Trophoblast cell (in vitro differentiated cells and primary cell): ENCODE data around the gene ACSL1.
A peak's percentile ranks its signal among the peaks of the same experiment; 100 is the strongest.

Experiments
- DNase-seq, 2 donors: peaks; one replicate each; pipeline ENCODE4 v3.0.0-alpha.2; 2016
- H2AFZ ChIP-seq: 2 replicates; pipeline ENCODE4 v1.6.1; 2013; ENCODE audit warnings: low read length, moderate library complexity, mild to moderate bottlenecking; ENCODE audit not compliant: insufficient read depth, poor library complexity
- H2AK5ac ChIP-seq: 2 replicates; pipeline ENCODE4 v1.6.1; 2013; ENCODE audit warnings: mild to moderate bottlenecking, low read length
- H2BK120ac ChIP-seq: 2 replicates; pipeline ENCODE4 v1.6.1; 2013; ENCODE audit warnings: low read length, mild to moderate bottlenecking, moderate library complexity; ENCODE audit not compliant: insufficient read depth, poor library complexity
- H2BK12ac ChIP-seq: 2 replicates; pipeline ENCODE4 v1.6.1; 2013; ENCODE audit warnings: mild to moderate bottlenecking, low read length, moderate library complexity
- H2BK5ac ChIP-seq: 2 replicates; pipeline ENCODE4 v1.6.1; 2013; ENCODE audit warnings: low read length, low read depth, moderate library complexity, mild to moderate bottlenecking; ENCODE audit not compliant: poor library complexity
- H3K14ac ChIP-seq: 2 replicates; pipeline ENCODE4 v1.6.1; 2013; ENCODE audit warnings: mild to moderate bottlenecking, low read length
- H3K18ac ChIP-seq: 2 replicates; pipeline ENCODE4 v1.6.1; 2013; ENCODE audit warnings: mild to moderate bottlenecking, low read length
- H3K23ac ChIP-seq: 2 replicates; pipeline ENCODE4 v1.6.1; 2013; ENCODE audit warnings: low read length
- H3K27ac ChIP-seq: 2 replicates; pipeline ENCODE4 v1.5.1; 2013; ENCODE audit warnings: low read depth, mild to moderate bottlenecking, inconsistent platforms, low read length, moderate library complexity
- H3K27me3 ChIP-seq: 2 replicates; pipeline ENCODE4 v1.6.1; 2013; ENCODE audit warnings: inconsistent platforms, mild to moderate bottlenecking, low read length, moderate library complexity; ENCODE audit not compliant: insufficient read depth
- H3K36me3 ChIP-seq, 2 experiments: 1 replicate in 1 of 2; 2 replicates in 1 of 2; pipeline ENCODE4 v1.6.1; 2013; ENCODE audit warnings: low read length in 2 of 2, mild to moderate bottlenecking in 2 of 2, moderate library complexity in 1 of 2; ENCODE audit not compliant: insufficient read depth in 2 of 2, control insufficient read depth in 1 of 2
- H3K4ac ChIP-seq: 2 replicates; pipeline ENCODE4 v1.6.1; 2013; ENCODE audit warnings: low read depth, mild to moderate bottlenecking, low read length, moderate library complexity
- H3K4me1 ChIP-seq, 2 experiments: 1 replicate in 1 of 2; 2 replicates in 1 of 2; pipeline ENCODE4 v1.6.1; 2013; ENCODE audit warnings: low read length in 2 of 2, mild to moderate bottlenecking in 2 of 2, moderate library complexity in 1 of 2; ENCODE audit not compliant: insufficient read depth in 2 of 2, control insufficient read depth in 1 of 2
- H3K4me2 ChIP-seq: 2 replicates; pipeline ENCODE4 v1.6.1; 2013; ENCODE audit warnings: inconsistent platforms, mild to moderate bottlenecking, low read length, moderate library complexity
- H3K4me3 ChIP-seq: 2 replicates; pipeline ENCODE4 v1.5.1; 2013; ENCODE audit warnings: mild to moderate bottlenecking, low read depth, low read length, inconsistent platforms
- H3K79me1 ChIP-seq: one replicate; pipeline ENCODE4 v1.6.1; 2013; ENCODE audit warnings: low read length
- H3K79me2 ChIP-seq: 2 replicates; pipeline ENCODE4 v1.6.1; 2013; ENCODE audit warnings: low read length, mild to moderate bottlenecking; ENCODE audit not compliant: control insufficient read depth, insufficient read depth, poor library complexity
- H3K9ac ChIP-seq: 2 replicates; pipeline ENCODE4 v1.6.1; 2013; ENCODE audit warnings: mild to moderate bottlenecking, low read length
- H3K9me3 ChIP-seq: 2 replicates; pipeline ENCODE4 v1.6.1; 2013; ENCODE audit warnings: low read depth, mild to moderate bottlenecking, control low read depth, inconsistent platforms, low read length; ENCODE audit not compliant: insufficient read depth
- H4K12ac ChIP-seq: 2 replicates; pipeline ENCODE4 v1.6.1; 2013; ENCODE audit warnings: low read depth, mild to moderate bottlenecking, low read length, moderate library complexity
- H4K8ac ChIP-seq: 2 replicates; pipeline ENCODE4 v1.6.1; 2013; ENCODE audit warnings: low read depth, mild to moderate bottlenecking, low read length, moderate library complexity
- H4K91ac ChIP-seq: one replicate; pipeline ENCODE4 v1.6.1; 2013; ENCODE audit warnings: low read depth, mild to moderate bottlenecking, low read length, moderate library complexity
- WGBS: extraction: QIAGEN DNeasy Blood & Tissue Kit; methylation state at CpG from one replicate; pipeline ENCODE4 v1.1.7; 2013; ENCODE audit warnings: missing lambda C conversion rate; ENCODE audit not compliant: insufficient read length, insufficient coverage; ENCODE audit errors: extremely low coverage; 5-methylcytosine and 5-hydroxymethylcytosine counted together

ACSL1 gene

DNA sequence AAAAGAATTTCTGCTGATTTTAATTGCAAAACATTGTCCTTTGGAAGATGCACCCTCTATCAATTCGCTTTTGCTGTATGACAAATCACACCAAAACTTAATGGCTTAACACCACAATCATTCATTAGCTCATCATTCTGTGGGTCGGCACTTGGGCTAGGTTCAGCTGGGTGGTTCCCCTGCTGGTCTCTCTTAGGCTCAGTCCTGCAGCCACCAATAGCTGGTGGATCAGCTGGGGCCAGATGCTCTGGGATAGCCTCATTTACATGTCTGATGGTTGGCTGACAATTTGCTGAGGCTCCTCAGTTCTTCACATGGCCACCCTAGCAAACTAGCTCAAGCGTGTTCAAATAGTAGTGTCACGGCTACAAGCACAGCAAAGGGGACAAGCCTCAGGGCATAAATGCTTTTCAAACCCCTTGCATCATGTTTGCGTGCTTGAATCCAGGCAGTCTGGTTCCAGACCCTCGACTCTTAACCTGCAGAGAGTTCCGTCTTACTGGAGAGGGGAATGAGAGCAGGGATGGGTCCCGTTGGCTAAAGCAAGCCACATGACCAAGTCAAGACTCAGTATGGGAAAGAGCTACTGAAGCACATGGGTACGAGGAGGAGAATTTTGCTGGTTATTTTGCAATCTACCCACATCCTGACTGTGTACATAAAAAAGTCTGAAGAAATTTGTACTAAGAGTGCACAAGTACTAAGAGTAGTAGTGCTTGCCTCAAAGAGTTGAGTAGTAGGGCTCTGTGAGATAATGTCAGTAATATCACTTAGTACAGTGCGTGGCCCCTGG lies 7.5 kb upstream of the ACSL1 start:
- Histone ChIP-seq H3K9ac (no peak overlapping the region), H3K14ac (no peak overlapping the region), H3K4ac (no peak overlapping the region), H4K12ac (no peak overlapping the region), H3K4me2 (no peak overlapping the region), H3K27ac (no peak overlapping the region), H3K4me1 (no peaks in the 10 kb centered on the region), H3K27me3 (no peaks in the 10 kb centered on the region), H3K4me3 (no peak overlapping the region), H4K91ac (no peak overlapping the region), H2AFZ (no peak overlapping the region), H3K23ac (no peak overlapping the region), H3K79me2 (no peaks in the 10 kb centered on the region), H3K9me3 (no peaks in the 10 kb centered on the region), H2AK5ac (no peak overlapping the region), H2BK12ac (no peak overlapping the region), H3K18ac (no peak overlapping the region), H2BK120ac (no peak overlapping the region), H3K79me1 (no peaks in the 10 kb centered on the region), H3K36me3 (no peaks in the 10 kb centered on the region), H2BK5ac (no peak overlapping the region), H4K8ac (no peak overlapping the region)
- peak; percentile 85 to 95 for DNase-seq
- WGBS, result no CpG with 5 or more reads among the region's 10 CpGs

DNA sequence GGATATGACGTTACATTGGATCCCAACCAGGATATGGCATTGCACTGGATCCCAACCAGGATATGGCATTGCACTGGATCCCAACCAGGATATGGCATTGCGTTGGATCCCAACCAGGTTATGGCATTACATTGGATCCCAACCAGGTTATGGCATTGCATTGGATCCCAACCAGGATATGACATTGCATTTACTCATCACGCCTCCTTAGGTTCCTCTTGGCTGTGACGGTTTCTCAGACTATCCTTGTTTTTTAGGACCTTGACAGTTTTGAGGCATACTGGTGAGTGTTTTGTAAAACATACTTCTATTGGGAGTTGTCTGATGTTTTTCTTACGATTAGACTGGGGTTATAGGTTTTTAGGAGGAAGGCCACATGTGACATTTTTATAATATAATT lies 5.4 kb upstream of the ACSL1 start:
- no peak overlapping the region for H3K14ac ChIP-seq
- H4K8ac ChIP-seq, result no peak overlapping the region
- no peak overlapping the region for H4K91ac ChIP-seq
- H3K79me2 ChIP-seq, result no peaks in the 10 kb centered on the region
- H3K4ac ChIP-seq, result no peak overlapping the region
- H3K27ac ChIP-seq, result no peak overlapping the region
- H3K4me2 ChIP-seq, result no peak overlapping the region
- H4K12ac ChIP-seq, result no peak overlapping the region
- no peaks in the 10 kb centered on the region for H3K36me3 ChIP-seq
- WGBS, result no CpG with 5 or more reads among the region's 5 CpGs
- no peak overlapping the region for H2BK5ac ChIP-seq
- no peak for DNase-seq
- H2AFZ ChIP-seq, result no peak overlapping the region
- H3K79me1 ChIP-seq, result peaks cover 1% of the 10 kb centered on the region
- no peak overlapping the region for H3K9ac ChIP-seq
- no peak overlapping the region for H3K23ac ChIP-seq
- H3K4me3 ChIP-seq, result no peak overlapping the region
- H3K9me3 ChIP-seq, result peaks cover 2% of the 10 kb centered on the region
- peaks cover 9% of the 10 kb centered on the region for H3K27me3 ChIP-seq
- H3K4me1 ChIP-seq, result peaks cover 5% of the 10 kb centered on the region in 2 experiments
- H3K18ac ChIP-seq, result no peak overlapping the region
- no peak overlapping the region for H2AK5ac ChIP-seq
- no peak overlapping the region for H2BK12ac ChIP-seq
- H2BK120ac ChIP-seq, result no peak overlapping the region

DNA sequence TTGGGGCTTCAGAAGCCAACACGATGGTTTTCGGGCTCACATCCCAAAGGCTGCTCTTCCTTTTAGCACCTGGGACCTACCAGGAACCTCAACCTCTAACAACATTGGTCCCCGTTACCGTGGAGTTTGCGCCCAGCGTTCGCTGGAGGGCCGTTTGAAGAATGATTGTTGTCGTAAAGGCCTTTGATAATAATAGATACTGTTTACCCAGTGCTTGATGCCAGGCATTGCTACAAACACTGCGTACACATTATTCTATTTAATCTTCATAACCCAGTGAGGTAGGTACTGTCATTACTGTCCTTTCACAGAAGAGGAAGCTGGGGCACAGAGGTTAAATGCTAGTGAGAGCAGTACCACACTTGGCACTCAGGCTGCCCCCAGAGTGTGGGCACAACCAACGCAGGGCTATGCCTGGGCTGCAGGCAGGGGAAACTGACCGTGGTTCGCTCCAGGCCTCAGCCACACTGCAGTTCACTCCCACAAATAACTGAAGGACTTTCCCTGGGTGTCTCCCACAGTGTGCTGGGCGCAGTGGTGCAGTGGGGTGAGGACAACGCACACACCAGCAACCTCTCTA lies 1.0 kb upstream of the ACSL1 start:
- Histone ChIP-seq H2AFZ (peak overlapping the region; percentile 86), H3K4me1 (peaks cover 12 to 13% of the 10 kb centered on the region in 2 experiments), H3K79me1 (peaks cover 2% of the 10 kb centered on the region), H4K12ac (no peak overlapping the region), H3K27ac (no peak overlapping the region), H3K4me3 (peak overlapping the region; percentile 67), H3K18ac (no peak overlapping the region), H2AK5ac (no peak overlapping the region), H3K4me2 (peak overlapping the region; percentile 100), H3K36me3 (no peaks in the 10 kb centered on the region), H2BK12ac (no peak overlapping the region), H3K9ac (no peak overlapping the region), H2BK5ac (no peak overlapping the region), H3K9me3 (peaks cover 4% of the 10 kb centered on the region), H3K4ac (no peak overlapping the region), H4K91ac (no peak overlapping the region), H3K23ac (no peak overlapping the region), H3K27me3 (peaks cover 18% of the 10 kb centered on the region), H3K14ac (no peak overlapping the region), H2BK120ac (no peak overlapping the region), H4K8ac (no peak overlapping the region), H3K79me2 (no peaks in the 10 kb centered on the region)
- no peak for DNase-seq
- no CpG with 5 or more reads among the region's 15 CpGs for WGBS

DNA sequence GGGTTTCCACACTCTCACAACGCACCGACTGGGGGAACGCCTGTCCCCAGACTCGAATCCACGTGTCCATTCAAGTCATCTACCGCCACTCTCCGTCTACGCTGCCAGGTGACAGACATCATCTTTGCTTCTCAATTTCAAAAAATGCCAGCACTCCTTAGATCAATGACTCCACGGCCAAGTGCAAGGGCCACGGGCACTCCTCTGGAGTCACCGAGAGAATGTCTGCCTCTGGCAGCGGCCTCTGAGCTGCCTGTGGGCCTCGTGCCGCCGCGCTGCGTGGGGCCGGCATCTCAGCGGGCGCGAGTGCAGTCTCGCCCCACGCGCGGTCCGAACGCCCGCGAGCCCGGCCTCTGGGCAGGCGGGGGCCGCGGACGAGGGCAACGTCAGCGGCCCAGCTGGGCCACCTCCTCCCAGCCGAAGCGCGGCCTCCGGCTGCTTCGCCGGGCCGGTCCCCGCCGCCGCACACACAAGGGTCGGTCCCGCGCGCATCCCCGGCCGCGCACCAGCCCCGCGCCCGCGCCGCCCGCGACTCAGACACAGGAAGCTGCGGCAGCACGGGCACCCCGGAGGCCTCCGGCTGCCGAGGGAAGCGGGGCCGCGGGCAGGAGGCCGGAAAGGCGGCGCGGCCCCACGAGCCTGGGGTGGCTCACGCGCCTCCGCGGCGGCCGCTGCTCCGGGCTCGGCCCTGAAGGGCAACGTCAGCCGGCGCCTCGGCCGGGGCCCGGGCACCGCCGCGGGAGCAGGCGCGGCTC lies 450 bp downstream of the ACSL1 start:
- Histone ChIP-seq H3K4me1 (peaks cover 12 to 13% of the 10 kb centered on the region in 2 experiments), H3K4ac (no peak overlapping the region), H3K9ac (peak overlapping the region; percentile 63), H3K27ac (no peak overlapping the region), H4K12ac (no peak overlapping the region), H2BK5ac (no peak overlapping the region), H3K79me2 (no peaks in the 10 kb centered on the region), H2AFZ (peak overlapping the region; percentile 23), H3K4me3 (peak overlapping the region; percentile 80), H3K9me3 (peaks cover 4% of the 10 kb centered on the region), H3K79me1 (peaks cover 2% of the 10 kb centered on the region), H2BK12ac (no peak overlapping the region), H3K27me3 (peaks cover 18% of the 10 kb centered on the region), H3K14ac (peak overlapping the region; percentile 18), H3K36me3 (no peaks in the 10 kb centered on the region), H3K18ac (peak overlapping the region; percentile 28), H3K23ac (no peak overlapping the region), H4K91ac (no peak overlapping the region), H2BK120ac (no peak overlapping the region), H2AK5ac (no peak overlapping the region), H4K8ac (no peak overlapping the region), H3K4me2 (peak overlapping the region; percentile 100)
- peak in 1 of 2 donors; percentile 45 for DNase-seq
- no CpG with 5 or more reads among the region's 92 CpGs for WGBS
